Ishikawa (cell line): Measurements from ENCODE around the gene POLR3A.

Experiments
- CEBPB ChIP-seq: IDR thresholded peaks from 2 replicates; pipeline ENCODE4 v1.6.1; 2012
- CREB1 ChIP-seq: IDR thresholded peaks from 2 replicates; pipeline ENCODE4 v1.6.1; 2012; ENCODE audit warnings: low read depth
- EGR1 ChIP-seq: IDR thresholded peaks from 2 replicates; pipeline ENCODE4 v1.6.1; 2012
- EP300 ChIP-seq: IDR thresholded peaks from 2 replicates; pipeline ENCODE4 v1.6.1; 2012; ENCODE audit warnings: borderline replicate concordance
- FOXM1 ChIP-seq: IDR thresholded peaks from 2 replicates; pipeline ENCODE4 v1.6.1; 2012; ENCODE audit warnings: low read depth, borderline replicate concordance
- NFIC ChIP-seq: IDR thresholded peaks from 2 replicates; pipeline ENCODE4 v1.6.1; 2012
- RAD21 ChIP-seq: IDR thresholded peaks from 2 replicates; pipeline ENCODE4 v1.6.1; 2012; ENCODE audit warnings: low read depth
- TAF1 ChIP-seq: IDR thresholded peaks from 2 replicates; pipeline ENCODE4 v1.6.1; 2012; ENCODE audit warnings: low read depth, mild to moderate bottlenecking
- TCF12 ChIP-seq: IDR thresholded peaks from 2 replicates; pipeline ENCODE4 v1.6.1; 2012; ENCODE audit warnings: low read depth
- TEAD4 ChIP-seq: IDR thresholded peaks from 2 replicates; pipeline ENCODE4 v1.6.1; 2012
- YY1 ChIP-seq: IDR thresholded peaks from 2 replicates; pipeline ENCODE4 v1.6.1; 2012; ENCODE audit warnings: low read depth
- ZBTB7A ChIP-seq: IDR thresholded peaks from 2 replicates; pipeline ENCODE4 v1.6.1; 2012; ENCODE audit warnings: low read depth
- TF ChIP-seq, protein P1 (sequence below): IDR thresholded peaks from 2 replicates; pipeline ENCODE4 v1.6.1; 2012; ENCODE audit warnings: low read depth, mild to moderate bottlenecking
- TF ChIP-seq, protein P2 (sequence below): IDR thresholded peaks from 2 replicates; pipeline ENCODE4 v1.6.1; 2012
- TF ChIP-seq, protein P3 (sequence below): IDR thresholded peaks from 2 replicates; pipeline ENCODE4 v1.6.1; 2012

The POLR3A gene

DNA sequence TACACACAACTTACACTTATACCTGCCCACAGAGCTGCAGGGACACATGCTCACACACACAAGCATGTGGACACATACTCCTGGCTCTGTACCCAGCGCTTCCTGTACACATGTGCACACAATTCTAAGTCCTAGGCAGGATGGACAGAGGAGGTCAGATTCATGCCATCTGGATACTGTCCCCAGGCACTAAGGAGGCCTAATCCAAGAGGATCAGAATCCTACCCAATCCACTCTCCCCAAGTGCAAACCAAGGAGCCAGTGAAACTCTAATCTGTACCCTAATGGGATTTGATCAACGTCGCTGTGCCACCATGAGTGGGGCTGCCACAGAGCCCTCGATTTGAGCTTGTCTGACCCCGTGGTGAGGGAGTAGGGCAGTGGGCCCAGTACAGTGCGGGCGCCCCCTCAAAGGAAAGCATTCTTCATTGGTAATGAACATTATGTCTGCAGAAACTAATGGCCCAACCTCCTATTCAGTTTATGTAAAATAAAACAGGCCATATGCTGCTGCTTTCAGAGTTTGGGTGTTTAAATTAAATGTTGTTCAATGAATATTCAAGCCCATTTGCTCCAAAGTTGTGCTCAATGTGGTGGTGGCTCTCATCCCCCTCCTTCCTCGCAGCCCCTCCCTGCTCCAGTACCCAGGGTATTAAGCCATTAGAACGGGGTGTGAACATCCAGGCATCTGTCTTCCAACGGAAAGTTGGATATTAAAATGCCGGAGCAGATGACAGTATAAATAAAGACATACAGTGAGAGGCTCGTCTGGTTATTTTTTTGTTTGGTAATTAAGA, 30.8 kb upstream of the POLR3A start:
- TF ChIP-seq FOXM1 (no peak), TCF12 (no peak), EP300 (no peak), ZBTB7A (no peak), NFIC (no peak), EGR1 (no peak), CEBPB (no peak), CREB1 (no peak), TEAD4 (no peak)
- TF ChIP-seq, protein P1, sequence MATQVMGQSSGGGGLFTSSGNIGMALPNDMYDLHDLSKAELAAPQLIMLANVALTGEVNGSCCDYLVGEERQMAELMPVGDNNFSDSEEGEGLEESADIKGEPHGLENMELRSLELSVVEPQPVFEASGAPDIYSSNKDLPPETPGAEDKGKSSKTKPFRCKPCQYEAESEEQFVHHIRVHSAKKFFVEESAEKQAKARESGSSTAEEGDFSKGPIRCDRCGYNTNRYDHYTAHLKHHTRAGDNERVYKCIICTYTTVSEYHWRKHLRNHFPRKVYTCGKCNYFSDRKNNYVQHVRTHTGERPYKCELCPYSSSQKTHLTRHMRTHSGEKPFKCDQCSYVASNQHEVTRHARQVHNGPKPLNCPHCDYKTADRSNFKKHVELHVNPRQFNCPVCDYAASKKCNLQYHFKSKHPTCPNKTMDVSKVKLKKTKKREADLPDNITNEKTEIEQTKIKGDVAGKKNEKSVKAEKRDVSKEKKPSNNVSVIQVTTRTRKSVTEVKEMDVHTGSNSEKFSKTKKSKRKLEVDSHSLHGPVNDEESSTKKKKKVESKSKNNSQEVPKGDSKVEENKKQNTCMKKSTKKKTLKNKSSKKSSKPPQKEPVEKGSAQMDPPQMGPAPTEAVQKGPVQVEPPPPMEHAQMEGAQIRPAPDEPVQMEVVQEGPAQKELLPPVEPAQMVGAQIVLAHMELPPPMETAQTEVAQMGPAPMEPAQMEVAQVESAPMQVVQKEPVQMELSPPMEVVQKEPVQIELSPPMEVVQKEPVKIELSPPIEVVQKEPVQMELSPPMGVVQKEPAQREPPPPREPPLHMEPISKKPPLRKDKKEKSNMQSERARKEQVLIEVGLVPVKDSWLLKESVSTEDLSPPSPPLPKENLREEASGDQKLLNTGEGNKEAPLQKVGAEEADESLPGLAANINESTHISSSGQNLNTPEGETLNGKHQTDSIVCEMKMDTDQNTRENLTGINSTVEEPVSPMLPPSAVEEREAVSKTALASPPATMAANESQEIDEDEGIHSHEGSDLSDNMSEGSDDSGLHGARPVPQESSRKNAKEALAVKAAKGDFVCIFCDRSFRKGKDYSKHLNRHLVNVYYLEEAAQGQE = no peak
- TF ChIP-seq, protein P2, sequence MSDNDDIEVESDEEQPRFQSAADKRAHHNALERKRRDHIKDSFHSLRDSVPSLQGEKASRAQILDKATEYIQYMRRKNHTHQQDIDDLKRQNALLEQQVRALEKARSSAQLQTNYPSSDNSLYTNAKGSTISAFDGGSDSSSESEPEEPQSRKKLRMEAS = no peak
- TF ChIP-seq, protein P3, sequence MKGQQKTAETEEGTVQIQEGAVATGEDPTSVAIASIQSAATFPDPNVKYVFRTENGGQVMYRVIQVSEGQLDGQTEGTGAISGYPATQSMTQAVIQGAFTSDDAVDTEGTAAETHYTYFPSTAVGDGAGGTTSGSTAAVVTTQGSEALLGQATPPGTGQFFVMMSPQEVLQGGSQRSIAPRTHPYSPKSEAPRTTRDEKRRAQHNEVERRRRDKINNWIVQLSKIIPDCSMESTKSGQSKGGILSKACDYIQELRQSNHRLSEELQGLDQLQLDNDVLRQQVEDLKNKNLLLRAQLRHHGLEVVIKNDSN = no peak

DNA sequence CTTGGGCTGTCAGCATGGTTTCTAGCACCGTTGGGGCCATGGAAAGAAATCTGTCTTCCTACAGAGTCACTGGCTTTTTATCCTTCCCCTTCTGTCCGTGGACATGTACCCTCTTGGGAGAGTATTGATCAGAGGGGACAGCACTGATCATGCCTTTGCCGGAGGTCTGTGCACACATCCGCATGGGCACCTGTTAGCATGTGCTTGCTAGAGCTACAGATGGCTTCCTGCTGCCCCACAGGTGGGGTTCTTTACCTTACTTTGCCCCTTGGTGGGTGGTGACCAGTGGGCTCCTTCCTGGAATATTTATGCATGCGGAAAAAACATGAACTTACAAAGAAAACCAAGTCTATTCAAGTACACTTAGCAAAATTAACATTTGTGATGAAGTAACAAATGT, 29.2 kb upstream of the POLR3A start:
- no peak for TF ChIP-seq ZBTB7A
- no peak for TF ChIP-seq EP300
- no peak for TF ChIP-seq CREB1
- no peak for TF ChIP-seq FOXM1

DNA sequence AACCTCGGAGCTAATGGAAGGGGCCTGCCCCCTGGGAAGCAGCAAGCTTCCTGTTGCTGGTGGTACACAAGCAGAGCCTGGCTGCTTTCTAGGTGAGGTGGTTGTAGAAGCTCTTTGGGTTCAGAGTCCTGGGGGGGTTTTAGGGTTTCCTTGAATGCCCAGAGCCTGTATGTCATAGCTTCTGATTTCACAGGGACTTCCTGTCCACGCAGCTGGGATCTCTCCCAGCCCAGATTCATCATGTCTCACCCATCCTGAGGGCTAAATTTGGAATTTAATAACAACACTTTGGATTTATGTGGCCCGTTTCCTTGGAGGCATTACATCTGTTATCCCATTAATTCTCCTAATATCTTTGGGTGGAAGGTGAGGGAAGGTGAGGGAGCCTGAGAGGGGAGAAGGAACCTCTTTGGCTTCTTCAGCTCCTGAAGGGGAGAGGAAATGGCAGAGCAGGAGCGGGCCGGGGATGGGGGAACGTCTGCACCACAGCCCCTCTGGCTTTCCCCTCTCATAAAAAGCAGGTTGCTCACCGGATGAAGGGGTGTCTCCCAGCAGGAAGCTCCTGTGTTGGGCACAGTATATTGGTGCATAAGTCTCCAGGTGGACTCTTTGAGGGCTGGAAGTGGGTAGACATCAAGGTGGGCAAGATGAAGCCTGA, 24.0 kb upstream of the POLR3A start:
- TF ChIP-seq FOXM1 = no peak
- TF ChIP-seq TAF1 = no peak
- TF ChIP-seq, protein P1 = no peak
- no peak for TF ChIP-seq ZBTB7A
- TF ChIP-seq TEAD4 = no peak
- no peak for TF ChIP-seq NFIC
- TF ChIP-seq CREB1 = no peak
- TF ChIP-seq, protein P2 = no peak
- no peak for TF ChIP-seq CEBPB
- TF ChIP-seq, protein P3 = no peak
- TF ChIP-seq RAD21 = no peak
- no peak for TF ChIP-seq TCF12
- no peak for TF ChIP-seq EP300
- no peak for TF ChIP-seq EGR1
- TF ChIP-seq YY1 = no peak

DNA sequence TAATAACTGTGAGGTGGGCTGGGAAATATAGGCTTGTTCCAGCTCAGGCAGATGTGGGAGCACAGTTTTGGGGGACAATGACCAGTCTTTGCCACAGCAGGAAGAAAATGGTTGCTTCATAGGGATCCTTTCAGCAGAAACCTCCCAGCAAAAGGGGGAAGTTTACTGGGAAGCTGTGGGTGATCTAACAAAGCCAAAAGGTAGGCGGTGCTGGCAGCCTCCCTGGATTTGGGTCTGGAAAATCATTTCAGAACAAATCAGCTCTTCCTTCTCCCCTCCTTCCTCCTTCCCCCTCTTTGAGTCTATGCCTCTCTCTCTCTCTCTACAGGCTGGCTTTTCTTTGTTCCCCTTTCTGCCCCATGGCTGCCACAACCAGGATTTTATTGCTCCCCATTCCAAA, 20.5 kb upstream of the POLR3A start:
- TF ChIP-seq EP300 = no peak
- no peak for TF ChIP-seq RAD21
- TF ChIP-seq CEBPB = no peak
- no peak for TF ChIP-seq TAF1
- no peak for TF ChIP-seq YY1
- no peak for TF ChIP-seq EGR1

DNA sequence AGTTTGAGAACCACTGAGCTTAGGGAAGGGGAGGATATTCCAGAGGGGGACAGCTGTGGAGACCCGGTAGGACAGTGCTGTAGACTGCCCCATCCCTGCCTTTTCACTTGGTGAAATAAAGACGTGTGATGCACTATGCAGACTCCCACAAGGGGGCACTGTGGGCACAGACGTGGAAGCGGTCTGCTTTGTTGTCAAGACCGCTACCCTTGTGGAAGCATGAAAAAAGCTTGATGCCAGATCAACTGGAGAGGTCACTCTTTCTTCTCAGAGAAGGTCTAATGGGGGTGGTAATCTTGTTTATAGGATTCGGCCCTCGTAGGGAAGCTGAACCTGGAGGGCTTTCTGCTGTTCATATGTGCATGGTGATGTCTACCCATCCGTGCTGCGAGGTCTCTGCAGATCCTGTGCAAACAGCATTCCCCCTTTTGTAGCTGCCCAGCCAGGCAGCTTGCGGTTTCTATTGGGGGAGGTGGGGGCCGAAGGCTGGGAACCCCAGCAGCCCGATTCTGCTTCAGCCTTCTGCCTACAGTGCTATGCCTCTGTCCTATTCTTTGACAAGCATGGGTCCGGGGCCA, 18.1 kb upstream of the POLR3A start:
- peak; percentile 98 for TF ChIP-seq RAD21
- TF ChIP-seq EP300 = 0 out of 2 replicates have a peak, but pooled peaks have one; percentile 9
- no peak for TF ChIP-seq NFIC
- TF ChIP-seq ZBTB7A = no peak

DNA sequence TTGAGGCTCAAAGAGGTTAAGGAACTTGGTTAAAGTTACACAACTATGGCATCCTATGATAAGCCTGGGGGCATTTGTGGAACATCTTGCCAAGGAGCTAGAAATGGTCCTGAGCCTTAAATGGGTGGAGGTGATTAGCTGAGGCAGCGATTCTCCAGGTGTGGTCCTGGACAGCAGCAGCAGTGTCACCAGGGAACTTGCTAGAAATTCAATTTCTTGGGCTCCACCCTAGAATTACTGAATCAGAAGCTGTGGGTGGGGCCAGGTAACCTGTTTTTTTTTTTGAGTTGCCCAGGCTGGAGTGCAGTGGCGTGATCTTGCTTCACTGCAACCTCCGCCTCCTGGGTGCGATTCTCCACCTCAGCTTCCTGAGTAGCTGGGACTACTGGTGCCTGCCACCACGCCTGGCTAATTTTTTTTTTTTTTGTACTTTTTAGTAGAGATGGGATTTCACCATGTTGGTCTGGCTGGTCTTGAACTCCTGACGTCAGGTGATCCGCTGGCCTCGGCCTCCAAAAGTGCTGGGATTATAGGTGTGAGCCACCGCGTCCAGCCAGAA, 17.5 kb upstream of the POLR3A start:
- TF ChIP-seq FOXM1 = no peak
